ENCODE data around the gene INSRR.

- TF ChIP-seq POLR2AphosphoS5 (IDR thresholded peaks at IDR 0.05; ENCODE audit: low read depth, low read length) (no peak), POLR2A (IDR thresholded peaks at IDR 0.05; ENCODE audit: low read depth, low read length) (no peak), TAF1 (IDR thresholded peaks at IDR 0.05; ENCODE audit: borderline replicate concordance, low read depth, low read length) (no peak)
Observed at GRCh38 chr1:156906206-156906906, 47.4 kb upstream of the INSRR start.
